ENCODE measurements around the gene TSPAN19.

Gene TSPAN19

DNA sequence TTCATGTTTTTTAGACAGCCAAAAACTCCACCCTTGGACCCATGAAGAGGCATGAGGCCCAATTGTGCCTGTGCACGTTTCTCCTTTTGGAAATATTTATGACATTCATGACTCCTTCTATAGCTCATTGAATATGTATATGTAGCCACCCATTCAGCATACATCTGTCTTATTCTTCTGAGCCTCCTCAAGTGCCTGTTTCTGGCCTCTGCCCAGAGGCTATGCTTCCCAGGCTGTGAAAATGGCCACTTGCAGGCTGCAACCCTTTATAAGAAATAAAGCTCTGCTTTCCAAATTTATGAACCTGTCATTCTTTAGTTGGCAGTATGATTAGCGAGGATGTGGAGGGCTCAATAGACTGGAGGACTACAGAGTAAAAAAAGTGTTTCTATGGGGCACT, 35.3 kb downstream of the TSPAN19 start:
- no peak overlapping the region for H3K9ac ChIP-seq (ENCODE audit: low read length)
- no peak overlapping the region for H3K4me2 ChIP-seq (ENCODE audit: low read depth, low read length, poor library complexity, severe bottlenecking)
- H3K4me3 ChIP-seq (ENCODE audit: insufficient read depth, low read length, poor library complexity, severe bottlenecking) = no peak overlapping the region
- H3K9me2 ChIP-seq (replicated peaks; ENCODE audit: insufficient read depth, low read length) = no peaks in the 10 kb centered on the region
- H3F3A ChIP-seq (ENCODE audit: insufficient read depth) = no peaks in the 10 kb centered on the region
- H3K27me3 ChIP-seq (ENCODE audit: low read length) = no peaks in the 10 kb centered on the region
- H3K79me2 ChIP-seq (ENCODE audit: insufficient read depth, low read length) = no peaks in the 10 kb centered on the region
- H2AFZ ChIP-seq (ENCODE audit: low read depth, low read length, severe bottlenecking) = no peak overlapping the region
- H3K27ac ChIP-seq (ENCODE audit: low read depth, low read length) = no peak overlapping the region
- no peaks in the 10 kb centered on the region for H3K9me3 ChIP-seq (ENCODE audit: insufficient read depth, low read length)
- no peaks in the 10 kb centered on the region for H4K20me1 ChIP-seq (ENCODE audit: low read depth, low read length)
- no peaks in the 10 kb centered on the region for H3K36me3 ChIP-seq (ENCODE audit: low read length)
- no peak for TF ChIP-seq EZH2phosphoT487 (conservative IDR thresholded peaks at IDR 0.05; ENCODE audit: low read length)
- TF ChIP-seq, protein P1, sequence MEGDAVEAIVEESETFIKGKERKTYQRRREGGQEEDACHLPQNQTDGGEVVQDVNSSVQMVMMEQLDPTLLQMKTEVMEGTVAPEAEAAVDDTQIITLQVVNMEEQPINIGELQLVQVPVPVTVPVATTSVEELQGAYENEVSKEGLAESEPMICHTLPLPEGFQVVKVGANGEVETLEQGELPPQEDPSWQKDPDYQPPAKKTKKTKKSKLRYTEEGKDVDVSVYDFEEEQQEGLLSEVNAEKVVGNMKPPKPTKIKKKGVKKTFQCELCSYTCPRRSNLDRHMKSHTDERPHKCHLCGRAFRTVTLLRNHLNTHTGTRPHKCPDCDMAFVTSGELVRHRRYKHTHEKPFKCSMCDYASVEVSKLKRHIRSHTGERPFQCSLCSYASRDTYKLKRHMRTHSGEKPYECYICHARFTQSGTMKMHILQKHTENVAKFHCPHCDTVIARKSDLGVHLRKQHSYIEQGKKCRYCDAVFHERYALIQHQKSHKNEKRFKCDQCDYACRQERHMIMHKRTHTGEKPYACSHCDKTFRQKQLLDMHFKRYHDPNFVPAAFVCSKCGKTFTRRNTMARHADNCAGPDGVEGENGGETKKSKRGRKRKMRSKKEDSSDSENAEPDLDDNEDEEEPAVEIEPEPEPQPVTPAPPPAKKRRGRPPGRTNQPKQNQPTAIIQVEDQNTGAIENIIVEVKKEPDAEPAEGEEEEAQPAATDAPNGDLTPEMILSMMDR (IDR thresholded peaks at IDR 0.05; ENCODE audit: insufficient read depth, low read length, poor library complexity, severe bottlenecking) = no peak

DNA sequence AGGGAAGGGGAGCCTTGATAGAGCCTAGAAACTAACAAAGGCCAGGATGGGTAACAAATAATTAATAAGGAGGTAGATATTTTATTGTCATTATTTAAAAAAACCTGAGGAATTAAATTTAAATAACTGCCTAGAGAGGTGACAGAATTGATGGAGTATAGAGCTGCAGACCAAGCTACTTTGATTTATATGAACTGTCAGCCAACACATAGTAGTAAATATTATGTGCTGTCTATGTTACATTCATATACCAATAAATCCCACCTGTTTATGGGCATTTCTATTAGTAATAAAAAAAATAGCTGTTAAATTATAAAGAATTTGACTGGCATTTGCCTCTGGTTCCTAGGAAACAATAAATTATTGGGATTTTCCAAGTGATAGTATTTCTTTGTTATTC, 37.7 kb downstream of the TSPAN19 start:
- no peaks in the 10 kb centered on the region for H3F3A ChIP-seq (ENCODE audit: insufficient read depth)
- no peak overlapping the region for H3K27ac ChIP-seq (ENCODE audit: low read depth, low read length)
- no peaks in the 10 kb centered on the region for H3K9me2 ChIP-seq (replicated peaks; ENCODE audit: insufficient read depth, low read length)
- TF ChIP-seq EZH2phosphoT487 (conservative IDR thresholded peaks at IDR 0.05; ENCODE audit: low read length) = no peak
- TF ChIP-seq, protein P1 (IDR thresholded peaks at IDR 0.05; ENCODE audit: insufficient read depth, low read length, poor library complexity, severe bottlenecking) = no peak
- H4K20me1 ChIP-seq (ENCODE audit: low read depth, low read length) = no peaks in the 10 kb centered on the region
- H3K9ac ChIP-seq (ENCODE audit: low read length) = no peak overlapping the region
- no peak overlapping the region for H3K4me3 ChIP-seq (ENCODE audit: insufficient read depth, low read length, poor library complexity, severe bottlenecking)
- no peak overlapping the region for H2AFZ ChIP-seq (ENCODE audit: low read depth, low read length, severe bottlenecking)
- no peak overlapping the region for H3K4me2 ChIP-seq (ENCODE audit: low read depth, low read length, poor library complexity, severe bottlenecking)
- no peaks in the 10 kb centered on the region for H3K36me3 ChIP-seq (ENCODE audit: low read length)
- no peaks in the 10 kb centered on the region for H3K9me3 ChIP-seq (ENCODE audit: insufficient read depth, low read length)
- H3K27me3 ChIP-seq (ENCODE audit: low read length) = no peaks in the 10 kb centered on the region
- no peaks in the 10 kb centered on the region for H3K79me2 ChIP-seq (ENCODE audit: insufficient read depth, low read length)

DNA sequence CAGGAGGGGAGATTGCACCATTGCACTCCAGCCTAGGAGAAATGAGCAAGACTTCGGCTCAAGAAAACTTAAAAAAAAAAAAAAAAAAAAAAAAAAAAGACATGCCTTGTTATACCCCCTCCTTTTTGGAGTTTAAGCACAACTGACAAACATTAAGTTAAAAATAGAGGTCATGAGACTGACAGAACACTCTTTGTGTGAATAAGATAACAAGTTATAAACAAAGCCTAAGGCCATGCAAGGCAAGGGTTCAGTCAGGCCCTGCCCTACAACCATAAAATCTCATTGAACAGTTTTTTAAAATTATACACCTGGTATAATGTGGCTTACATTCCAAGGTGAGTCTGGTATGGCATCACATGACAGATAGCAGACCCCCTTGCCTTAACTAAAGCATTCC, 39.3 kb downstream of the TSPAN19 start:
- no peaks in the 10 kb centered on the region for H3F3A ChIP-seq (ENCODE audit: insufficient read depth)
- no peaks in the 10 kb centered on the region for H4K20me1 ChIP-seq (ENCODE audit: low read depth, low read length)
- no peak overlapping the region for H3K4me3 ChIP-seq (ENCODE audit: insufficient read depth, low read length, poor library complexity, severe bottlenecking)
- H3K9ac ChIP-seq (ENCODE audit: low read length) = no peak overlapping the region
- no peaks in the 10 kb centered on the region for H3K79me2 ChIP-seq (ENCODE audit: insufficient read depth, low read length)
- H2AFZ ChIP-seq (ENCODE audit: low read depth, low read length, severe bottlenecking) = no peak overlapping the region
- no peaks in the 10 kb centered on the region for H3K9me3 ChIP-seq (ENCODE audit: insufficient read depth, low read length)
- no peak for TF ChIP-seq EZH2phosphoT487 (conservative IDR thresholded peaks at IDR 0.05; ENCODE audit: low read length)
- TF ChIP-seq, protein P1 (IDR thresholded peaks at IDR 0.05; ENCODE audit: insufficient read depth, low read length, poor library complexity, severe bottlenecking) = no peak
- no peak overlapping the region for H3K4me2 ChIP-seq (ENCODE audit: low read depth, low read length, poor library complexity, severe bottlenecking)
- no peaks in the 10 kb centered on the region for H3K27me3 ChIP-seq (ENCODE audit: low read length)
- no peaks in the 10 kb centered on the region for H3K9me2 ChIP-seq (replicated peaks; ENCODE audit: insufficient read depth, low read length)
- H3K36me3 ChIP-seq (ENCODE audit: low read length) = no peaks in the 10 kb centered on the region
- no peak overlapping the region for H3K27ac ChIP-seq (ENCODE audit: low read depth, low read length)

All from SU-DHL-6 (cell line).